Breast epithelium (tissue), 4 donors: ENCODE data around the gene ETS2. TPM values are rescaled to one million over a fixed set of nuclear protein-coding genes. Genes with fewer than 3 reads are reported as not detected.
"Not testable (repeated sequence)": the region's sequence is repeated elsewhere in the genome, so short reads cannot be mapped to it uniquely, and the experiment has no call there.

Experiments used
- DNase-seq, 2 donors: peaks; one replicate each; pipeline ENCODE4 v3.0.0-alpha.2; 2019; ENCODE audit warnings: low spot score in 2 of 2
- H3K27ac ChIP-seq, 2 donors: fragments of 200-600 bp; sonication (generic) in 1 of 2; one replicate each; pipeline ENCODE4 v1.5.1; 2016 to 2019; ENCODE audit warnings: mild to moderate bottlenecking in 1 of 2
- H3K27me3 ChIP-seq, 2 donors: fragments of 200-600 bp; sonication (generic) in 1 of 2; one replicate each; pipeline versions ENCODE4 v1.5.1 to v1.6.0; 2017 to 2019; ENCODE audit warnings: control low read depth in 1 of 2, mild to moderate bottlenecking in 1 of 2
- H3K36me3 ChIP-seq: fragments of 200-600 bp; one replicate; pipeline ENCODE4 v1.5.1; 2019
- H3K4me1 ChIP-seq, 2 donors: fragments of 200-600 bp; sonication (generic); one replicate each; pipeline ENCODE4 v1.5.1; 2016 to 2019; ENCODE audit warnings: control low read depth in 1 of 2
- H3K4me3 ChIP-seq, 3 donors: fragments of 200-600 bp; sonication (generic); 1 replicate in 2 of 3; 2 replicates in 1 of 3; pipeline ENCODE4 v1.5.1; 2016 to 2019; ENCODE audit warnings: mild to moderate bottlenecking in 3 of 3, moderate library complexity in 2 of 3
- H3K9me3 ChIP-seq, 2 donors: fragments of 200-600 bp; sonication (generic) in 1 of 2; one replicate each; pipeline ENCODE4 v1.5.1; 2016 to 2019; ENCODE audit warnings: control low read depth in 1 of 2
- POLR2A ChIP-seq: fragments of 450-650 bp; IDR thresholded peaks from one replicate; pipeline ENCODE4 v1.6.1; 2016; ENCODE audit warnings: antibody characterized with exemption, mild to moderate bottlenecking, moderate library complexity
- POLR2AphosphoS5 ChIP-seq, 3 donors: sonication (generic); formaldehyde crosslinking; IDR thresholded peaks; one replicate each; pipeline ENCODE4 v1.6.1; 2017; ENCODE audit warnings: antibody characterized with exemption in 3 of 3
- intact Hi-C: fragments of 100-400 bp; cut with DNase I; formaldehyde crosslinking; loops from one replicate; pipeline ENCODE4 v1.15.1; 2023; ENCODE audit warnings: low total_unique reads
- total RNA-seq, 3 donors: library from RNA; depleted of rRNA; stranded (reverse); fragments of >200 nt; gene quantifications; one replicate each; pipeline ENCODE4 v1.1.0, GENCODE V29; 2016
- TF ChIP-seq, protein P1 (sequence below), 3 donors: fragments of 450-650 bp; IDR thresholded peaks; one replicate each; pipeline ENCODE4 v1.5.1; 2016 to 2017; ENCODE audit warnings: antibody characterized with exemption in 3 of 3, mild to moderate bottlenecking in 3 of 3, moderate library complexity in 3 of 3

ETS2 gene
- total RNA-seq, 3 donors from 2014 or later, result 48.0 to 60.0 (median 57.5) TPM

DNA sequence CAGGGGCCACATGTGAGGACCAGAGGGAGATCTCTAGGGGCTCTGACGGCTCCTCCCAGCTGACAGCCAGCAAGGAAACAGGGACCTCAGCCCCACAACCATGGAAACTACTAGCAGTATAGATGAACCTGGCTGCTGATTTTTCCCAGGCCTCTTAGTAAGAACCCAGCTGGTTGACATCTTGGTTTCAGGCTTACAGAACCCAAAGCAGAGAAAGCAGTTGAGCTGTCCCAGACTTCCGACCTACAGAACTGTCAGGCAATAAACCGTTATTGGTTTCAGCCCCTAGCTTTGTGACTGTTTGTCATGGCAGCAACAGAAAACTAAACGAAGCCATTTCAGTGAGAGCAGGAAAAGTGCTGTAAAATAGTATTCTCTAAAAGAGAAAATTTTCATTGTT, 36.4 kb downstream of the ETS2 start:
- intact Hi-C loops, result no loop called here
- no peak for TF ChIP-seq POLR2A
- TF ChIP-seq, protein P1, sequence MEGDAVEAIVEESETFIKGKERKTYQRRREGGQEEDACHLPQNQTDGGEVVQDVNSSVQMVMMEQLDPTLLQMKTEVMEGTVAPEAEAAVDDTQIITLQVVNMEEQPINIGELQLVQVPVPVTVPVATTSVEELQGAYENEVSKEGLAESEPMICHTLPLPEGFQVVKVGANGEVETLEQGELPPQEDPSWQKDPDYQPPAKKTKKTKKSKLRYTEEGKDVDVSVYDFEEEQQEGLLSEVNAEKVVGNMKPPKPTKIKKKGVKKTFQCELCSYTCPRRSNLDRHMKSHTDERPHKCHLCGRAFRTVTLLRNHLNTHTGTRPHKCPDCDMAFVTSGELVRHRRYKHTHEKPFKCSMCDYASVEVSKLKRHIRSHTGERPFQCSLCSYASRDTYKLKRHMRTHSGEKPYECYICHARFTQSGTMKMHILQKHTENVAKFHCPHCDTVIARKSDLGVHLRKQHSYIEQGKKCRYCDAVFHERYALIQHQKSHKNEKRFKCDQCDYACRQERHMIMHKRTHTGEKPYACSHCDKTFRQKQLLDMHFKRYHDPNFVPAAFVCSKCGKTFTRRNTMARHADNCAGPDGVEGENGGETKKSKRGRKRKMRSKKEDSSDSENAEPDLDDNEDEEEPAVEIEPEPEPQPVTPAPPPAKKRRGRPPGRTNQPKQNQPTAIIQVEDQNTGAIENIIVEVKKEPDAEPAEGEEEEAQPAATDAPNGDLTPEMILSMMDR (IDR thresholded peaks at IDR 0.05), result no peak
- TF ChIP-seq POLR2AphosphoS5 (IDR thresholded peaks at IDR 0.05), result no peak
- DNase-seq, result no peak
- H3K36me3 ChIP-seq, result no peaks in the 10 kb centered on the region
- H3K27me3 ChIP-seq, result no peaks in the 10 kb centered on the region
- no peak overlapping the region for H3K27ac ChIP-seq
- H3K4me1 ChIP-seq, result no peaks in the 10 kb centered on the region
- H3K4me3 ChIP-seq, result no peak overlapping the region
- H3K9me3 ChIP-seq, result no peaks in the 10 kb centered on the region

DNA sequence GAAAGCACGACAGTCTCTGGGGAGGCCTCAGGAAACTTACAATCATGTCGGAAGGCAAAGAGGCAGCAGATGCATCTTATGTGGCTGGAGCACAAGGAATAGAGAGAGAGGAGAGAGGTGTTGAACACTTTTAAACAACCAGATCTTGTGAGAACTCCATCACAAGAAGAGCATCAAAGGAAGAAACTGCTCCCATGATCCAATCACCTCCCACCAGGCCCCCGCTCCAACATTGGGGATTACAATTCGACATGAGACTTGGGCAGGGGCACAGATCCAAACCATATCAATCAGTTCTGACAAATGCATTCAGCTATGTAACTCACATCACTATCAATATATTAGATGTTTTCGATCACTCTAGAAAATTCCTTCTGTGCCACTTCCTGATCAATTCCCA, 37.6 kb downstream of the ETS2 start:
- intact Hi-C loops, result no loop called here
- no peaks in the 10 kb centered on the region for H3K36me3 ChIP-seq
- H3K9me3 ChIP-seq, result no peaks in the 10 kb centered on the region
- H3K27me3 ChIP-seq, result no peaks in the 10 kb centered on the region
- no peaks in the 10 kb centered on the region for H3K4me1 ChIP-seq
- no peak for DNase-seq
- TF ChIP-seq POLR2A (no peak), POLR2AphosphoS5 (IDR thresholded peaks at IDR 0.05) (no peak)
- TF ChIP-seq, protein P1 (IDR thresholded peaks at IDR 0.05), result no peak
- no peak overlapping the region for H3K27ac ChIP-seq
- H3K4me3 ChIP-seq, result no peak overlapping the region

DNA sequence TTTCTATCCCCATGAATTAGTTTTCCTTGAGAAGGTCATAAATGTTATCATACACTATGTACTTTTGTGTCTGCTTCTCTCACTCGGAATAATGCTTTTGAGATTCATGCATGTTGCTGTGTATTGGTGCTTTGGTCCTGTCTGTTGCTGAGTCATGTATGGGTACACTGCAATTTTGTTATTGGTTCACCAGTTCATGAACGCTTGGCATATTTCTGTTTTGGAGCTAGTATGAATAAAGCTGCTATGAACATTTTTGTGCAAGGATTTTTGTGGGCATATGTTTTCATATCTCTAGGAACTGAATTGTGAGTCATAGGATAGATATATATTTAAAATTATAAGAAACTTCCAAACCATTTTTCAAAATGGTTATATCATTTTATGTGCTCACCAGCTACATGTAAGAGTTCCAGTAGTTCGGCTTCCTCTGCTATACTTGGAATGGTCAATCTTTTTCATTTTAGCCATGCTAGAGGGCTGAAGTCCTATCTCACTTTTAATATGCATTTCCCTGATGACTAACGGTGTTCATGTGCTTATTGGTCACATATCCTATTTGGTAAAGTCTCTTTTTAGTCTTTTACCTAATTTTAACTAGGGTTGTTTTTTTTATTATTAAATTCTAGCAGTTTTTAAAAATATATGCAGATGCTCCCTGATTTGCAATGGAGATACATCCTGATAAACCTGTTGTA, 38.2 kb downstream of the ETS2 start:
- H3K27ac ChIP-seq, result no peak overlapping the region
- intact Hi-C loops, result no loop called here

DNA sequence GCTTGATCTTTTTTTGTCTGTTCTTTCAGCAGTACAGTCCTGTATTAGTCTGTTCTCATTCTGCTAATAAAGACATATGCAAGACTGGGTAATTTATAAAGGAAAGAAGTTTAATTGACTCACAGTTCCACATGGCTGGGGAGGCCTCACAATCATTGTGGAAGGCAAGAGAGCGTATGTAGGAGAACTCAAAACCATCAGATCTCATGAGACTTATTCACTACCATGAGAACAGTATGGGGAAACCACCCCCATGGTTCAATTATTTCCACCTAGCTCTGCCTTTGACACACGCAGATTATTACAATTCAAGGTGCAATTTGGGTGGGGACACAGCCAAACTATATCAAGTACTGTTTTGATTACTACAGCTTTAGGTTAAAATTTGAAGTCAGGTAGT, 39.6 kb downstream of the ETS2 start:
- H3K27me3 ChIP-seq, DNase-seq, H3K9me3 ChIP-seq, H3K4me1 ChIP-seq, intact Hi-C loops, H3K36me3 ChIP-seq, H3K4me3 ChIP-seq, H3K27ac ChIP-seq: not testable (repeated sequence)

More for the DNA sequence above, 38.2 kb downstream of the ETS2 start:
- Histone ChIP-seq H3K9me3 (no peaks in the 10 kb centered on the region), H3K4me3 (no peak overlapping the region), H3K36me3 (no peaks in the 10 kb centered on the region), H3K27me3 (no peaks in the 10 kb centered on the region), H3K4me1 (no peaks in the 10 kb centered on the region)
- TF ChIP-seq, protein P1 (IDR thresholded peaks at IDR 0.05), result no peak
- no peak for TF ChIP-seq POLR2A
- no peak for TF ChIP-seq POLR2AphosphoS5 (IDR thresholded peaks at IDR 0.05)
- no peak for DNase-seq

DNA sequence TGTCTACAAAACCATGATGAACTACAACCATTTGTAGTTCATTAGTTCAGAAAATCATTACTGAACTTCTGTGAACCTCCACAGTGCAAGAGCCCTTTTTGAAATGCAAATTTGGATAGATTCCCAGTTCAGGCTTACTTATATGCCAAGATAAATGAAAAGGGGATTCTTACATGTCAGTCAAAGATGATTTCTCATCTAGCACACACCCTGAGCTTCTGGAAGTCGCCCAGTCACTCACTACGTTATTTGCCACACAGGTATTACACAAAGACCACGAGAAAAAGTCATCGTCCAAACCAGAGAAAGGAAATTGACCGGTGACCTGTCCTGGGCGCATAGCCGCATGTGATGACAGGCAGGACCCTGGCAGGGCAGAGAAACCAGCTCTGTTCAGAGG, 41.8 kb downstream of the ETS2 start:
- intact Hi-C loops, result no loop called here
- H3K27ac ChIP-seq, result no peak overlapping the region
- no peaks in the 10 kb centered on the region for H3K9me3 ChIP-seq
- no peak for TF ChIP-seq POLR2AphosphoS5 (IDR thresholded peaks at IDR 0.05)
- no peak for TF ChIP-seq POLR2A
- TF ChIP-seq, protein P1 (IDR thresholded peaks at IDR 0.05), result no peak
- no peaks in the 10 kb centered on the region for H3K36me3 ChIP-seq
- no peaks in the 10 kb centered on the region for H3K27me3 ChIP-seq
- DNase-seq, result no peak
- H3K4me1 ChIP-seq, result no peaks in the 10 kb centered on the region
- no peak overlapping the region for H3K4me3 ChIP-seq

DNA sequence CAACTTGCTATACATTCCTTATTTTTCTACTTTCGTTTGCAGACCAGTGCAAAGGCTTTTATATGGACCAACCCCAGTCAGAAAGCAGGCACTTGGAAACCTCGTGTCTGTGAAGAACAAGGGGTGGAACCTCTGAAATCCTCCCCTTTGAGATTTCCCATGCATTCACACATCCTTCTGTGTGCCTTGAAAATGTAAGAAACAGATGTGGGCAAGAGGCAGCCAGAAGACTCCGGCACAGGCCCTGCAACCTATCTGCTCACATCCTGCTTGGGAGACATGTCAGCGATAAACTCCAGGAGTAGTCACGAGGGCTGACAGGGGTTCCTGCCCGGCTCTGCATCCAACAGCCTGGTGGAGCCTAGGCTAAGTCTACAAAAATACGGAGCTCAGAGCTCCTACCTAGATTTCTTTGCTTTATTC, 42.5 kb downstream of the ETS2 start:
- TF ChIP-seq POLR2AphosphoS5 (IDR thresholded peaks at IDR 0.05) (no peak), POLR2A (no peak)
- TF ChIP-seq, protein P1 (IDR thresholded peaks at IDR 0.05), result no peak
- Histone ChIP-seq H3K27ac (no peak overlapping the region), H3K4me1 (no peaks in the 10 kb centered on the region), H3K36me3 (no peaks in the 10 kb centered on the region), H3K27me3 (no peaks in the 10 kb centered on the region), H3K4me3 (no peak overlapping the region), H3K9me3 (no peaks in the 10 kb centered on the region)
- no peak for DNase-seq
- intact Hi-C loops, result no loop called here
